ENCODE measurements around the gene MBTPS1.

The MBTPS1 gene

GRCh38 chr16:84143784-84144199 lies 27.1 kb upstream of the MBTPS1 start:
- no peak overlapping the region for H3K27ac ChIP-seq

DNA sequence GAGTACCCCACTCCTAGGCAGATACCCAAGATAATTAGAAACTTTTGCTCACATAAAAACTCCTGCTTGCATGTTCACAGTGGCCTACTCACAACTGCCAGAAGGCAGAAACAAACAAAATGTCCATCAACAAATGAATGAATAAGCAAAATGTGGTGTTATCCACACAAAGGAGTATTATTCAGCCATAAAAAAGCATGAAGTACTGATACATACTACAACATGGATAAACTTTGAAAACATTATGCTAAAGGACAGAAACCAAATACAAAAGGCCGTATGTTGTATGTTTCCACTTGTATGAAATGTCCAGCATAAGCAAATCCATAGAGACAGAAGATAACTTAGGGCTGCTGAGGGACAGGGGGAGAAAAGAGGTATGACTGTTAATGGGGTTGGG lies 26.3 kb upstream of the MBTPS1 start:
- H3K27ac ChIP-seq, result no peak overlapping the region
- no peak for TF ChIP-seq ZFX (IDR thresholded peaks at IDR 0.05; ENCODE audit: borderline replicate concordance)
- TF ChIP-seq, protein P1, sequence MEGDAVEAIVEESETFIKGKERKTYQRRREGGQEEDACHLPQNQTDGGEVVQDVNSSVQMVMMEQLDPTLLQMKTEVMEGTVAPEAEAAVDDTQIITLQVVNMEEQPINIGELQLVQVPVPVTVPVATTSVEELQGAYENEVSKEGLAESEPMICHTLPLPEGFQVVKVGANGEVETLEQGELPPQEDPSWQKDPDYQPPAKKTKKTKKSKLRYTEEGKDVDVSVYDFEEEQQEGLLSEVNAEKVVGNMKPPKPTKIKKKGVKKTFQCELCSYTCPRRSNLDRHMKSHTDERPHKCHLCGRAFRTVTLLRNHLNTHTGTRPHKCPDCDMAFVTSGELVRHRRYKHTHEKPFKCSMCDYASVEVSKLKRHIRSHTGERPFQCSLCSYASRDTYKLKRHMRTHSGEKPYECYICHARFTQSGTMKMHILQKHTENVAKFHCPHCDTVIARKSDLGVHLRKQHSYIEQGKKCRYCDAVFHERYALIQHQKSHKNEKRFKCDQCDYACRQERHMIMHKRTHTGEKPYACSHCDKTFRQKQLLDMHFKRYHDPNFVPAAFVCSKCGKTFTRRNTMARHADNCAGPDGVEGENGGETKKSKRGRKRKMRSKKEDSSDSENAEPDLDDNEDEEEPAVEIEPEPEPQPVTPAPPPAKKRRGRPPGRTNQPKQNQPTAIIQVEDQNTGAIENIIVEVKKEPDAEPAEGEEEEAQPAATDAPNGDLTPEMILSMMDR (IDR thresholded peaks at IDR 0.05), result no peak

More at GRCh38 chr16:84143784-84144199, 27.1 kb upstream of the MBTPS1 start:
- TF ChIP-seq ZFX (IDR thresholded peaks at IDR 0.05; ENCODE audit: borderline replicate concordance), result no peak

GRCh38 chr16:84141143-84141670 lies 24.5 kb upstream of the MBTPS1 start:
- H3K27ac ChIP-seq, result no peak overlapping the region
- TF ChIP-seq, protein P1 (IDR thresholded peaks at IDR 0.05), result no peak
- TF ChIP-seq ZFX (IDR thresholded peaks at IDR 0.05; ENCODE audit: borderline replicate concordance), result no peak

- H3K27ac ChIP-seq, result no peak overlapping the region
- TF ChIP-seq, protein P1 (IDR thresholded peaks at IDR 0.05), result no peak
- TF ChIP-seq ZFX (IDR thresholded peaks at IDR 0.05; ENCODE audit: borderline replicate concordance), result no peak
Observed at GRCh38 chr16:84139628-84140258, 23.0 kb upstream of the MBTPS1 start.

- TF ChIP-seq ZFX (IDR thresholded peaks at IDR 0.05; ENCODE audit: borderline replicate concordance), result no peak
- TF ChIP-seq, protein P1 (IDR thresholded peaks at IDR 0.05), result no peak
- 0 out of 2 replicates have a peak overlapping the region, but pooled peaks have one; percentile 23 for H3K27ac ChIP-seq
Observed at GRCh38 chr16:84138824-84139627, 22.3 kb upstream of the MBTPS1 start.

- 0 out of 2 replicates have a peak overlapping the region, but pooled peaks have one; percentile 23 for H3K27ac ChIP-seq
- TF ChIP-seq ZFX (IDR thresholded peaks at IDR 0.05; ENCODE audit: borderline replicate concordance), result no peak
- TF ChIP-seq, protein P1 (IDR thresholded peaks at IDR 0.05), result no peak
Observed at GRCh38 chr16:84138500-84138823, 21.7 kb upstream of the MBTPS1 start.

GRCh38 chr16:84137769-84138357 lies 21.1 kb upstream of the MBTPS1 start:
- no peak overlapping the region for H3K27ac ChIP-seq

More at GRCh38 chr16:84137769-84138357, 21.1 kb upstream of the MBTPS1 start:
- no peak for TF ChIP-seq ZFX (IDR thresholded peaks at IDR 0.05; ENCODE audit: borderline replicate concordance)
- TF ChIP-seq, protein P1 (IDR thresholded peaks at IDR 0.05), result no peak

Data from 22Rv1 (cell line).